HepG2 (cell line): ENCODE measurements around the gene ZBTB7C. TPM values are rescaled to one million over a fixed set of nuclear protein-coding genes. Genes with fewer than 3 reads are reported as not detected.
A peak's percentile ranks its signal among the peaks of the same experiment; 100 is the strongest.

Source experiments
- AKNA ChIP-seq: sonication (generic); formaldehyde crosslinking; IDR thresholded peaks from 2 replicates; pipeline ENCODE4 v1.4.0; 2020; ENCODE audit warnings: missing genetic modification reagents, borderline replicate concordance
- ARID5B ChIP-seq: IDR thresholded peaks from 2 replicates; pipeline ENCODE4 v1.4.0; 2020; ENCODE audit warnings: mild to moderate bottlenecking, missing genetic modification reagents
- FOXA3 ChIP-seq: IDR thresholded peaks from 2 replicates; pipeline ENCODE4 v1.6.1; 2016; ENCODE audit warnings: missing genetic modification reagents, missing compliant biosample characterization
- GATA4 ChIP-seq: sonication (generic); IDR thresholded peaks from 2 replicates; pipeline ENCODE4 v1.6.1; 2016; ENCODE audit warnings: antibody characterized with exemption, low read depth, borderline replicate concordance
- HINFP ChIP-seq: sonication (generic); formaldehyde crosslinking; IDR thresholded peaks from 2 replicates; pipeline ENCODE4 v1.4.0; 2020; ENCODE audit warnings: low read depth, mild to moderate bottlenecking, missing genetic modification reagents
- KLF16 ChIP-seq, 2 experiments: sonication (generic) in 1 of 2; formaldehyde crosslinking in 1 of 2; IDR thresholded peaks; 2 replicates each; pipeline versions ENCODE4 v1.6.1 to v1.8.0; 2016 to 2023; ENCODE audit warnings: missing genetic modification reagents in 2 of 2, missing compliant biosample characterization in 1 of 2
- MLX ChIP-seq: IDR thresholded peaks from 2 replicates; pipeline ENCODE4 v1.6.1; 2016
- PITX1 ChIP-seq: sonication (generic); formaldehyde crosslinking; IDR thresholded peaks from 2 replicates; pipeline ENCODE4 v1.5.1; 2020; ENCODE audit warnings: mild to moderate bottlenecking, missing genetic modification reagents
- SP4 ChIP-seq: sonication (generic); formaldehyde crosslinking; IDR thresholded peaks from 2 replicates; pipeline ENCODE4 v1.8.1; 2023; ENCODE audit warnings: mild to moderate bottlenecking, missing genetic modification reagents
- TFAP4 ChIP-seq: sonication (generic); IDR thresholded peaks from 2 replicates; pipeline ENCODE4 v1.6.1; 2016; ENCODE audit warnings: low read depth, borderline replicate concordance
- ZBTB25 ChIP-seq: IDR thresholded peaks from 2 replicates; pipeline ENCODE4 v1.6.1; 2018; ENCODE audit warnings: missing genetic modification reagents
- ZNF264 ChIP-seq: sonication (generic); formaldehyde crosslinking; IDR thresholded peaks from 2 replicates; pipeline ENCODE4 v1.4.0; 2020; ENCODE audit warnings: missing genetic modification reagents
- ZNF337 ChIP-seq: sonication (generic); formaldehyde crosslinking; IDR thresholded peaks from 2 replicates; pipeline ENCODE4 v1.5.1; 2020; ENCODE audit warnings: missing genetic modification reagents, low read depth, mild to moderate bottlenecking, borderline replicate concordance
- ZNF577 ChIP-seq: sonication (generic); formaldehyde crosslinking; IDR thresholded peaks from 2 replicates; pipeline ENCODE4 v1.4.0; 2020; ENCODE audit warnings: mild to moderate bottlenecking, low read depth, missing genetic modification reagents, borderline replicate concordance
- ZNF615 ChIP-seq: sonication (generic); formaldehyde crosslinking; IDR thresholded peaks from 2 replicates; pipeline ENCODE4 v1.5.0; 2020; ENCODE audit warnings: mild to moderate bottlenecking, missing genetic modification reagents, borderline replicate concordance
- polyA plus RNA-seq, 8 experiments: library from polyadenylated mRNA; depleted of rRNA in 3 of 8; stranded (reverse) in 7 of 8; unstranded in 1 of 8; fragments of >200 nt; fragmentation: Illumina TruSeq in 4 of 8; extraction: Trizol in 4 of 8; gene quantifications; 2 replicates each; pipeline versions ENCODE4 v1.2.1 to v1.2.3, GENCODE V29; 2011 to 2016; ENCODE audit warnings: low read depth in 4 of 8, missing spikeins in 1 of 8, mixed read lengths in 1 of 8; ENCODE audit not compliant: insufficient read depth in 1 of 8
- total RNA-seq, 5 experiments: library from RNA; depleted of rRNA; stranded (reverse); fragments of >200 nt; fragmentation: Illumina TruSeq; extraction: Trizol; gene quantifications; 2 replicates each; pipeline ENCODE4 v1.2.3, GENCODE V29; 2016; ENCODE audit warnings: low read depth in 1 of 5

ZBTB7C gene
- total and polyA plus RNA-seq, 2 of the 13 experiments (the other 11 are each of a cell fraction or from before 2014, with no cell fraction given): 0.01 to 0.04 TPM

- TF ChIP-seq AKNA: no peak
- no peak for TF ChIP-seq ZNF577 (CRISPR knock-in tag)
- TF ChIP-seq PITX1 (CRISPR knock-in tag): peak; percentile 62; the same call in 1 of the 2 replicates
- no peak for TF ChIP-seq HINFP (CRISPR knock-in tag)
- TF ChIP-seq ZNF615 (CRISPR knock-in tag): no peak
- no peak for TF ChIP-seq KLF16 (CRISPR knock-in tag; IDR thresholded peaks at IDR 0.05)
- TF ChIP-seq ZBTB25 (CRISPR knock-in tag): no peak
- TF ChIP-seq MLX (CRISPR knock-in tag): peak; percentile 29; the same call in 1 of the 2 replicates
- TF ChIP-seq GATA4: 0 out of 2 replicates have a peak, but pooled peaks have one; percentile 38
- TF ChIP-seq FOXA3: no peak; the same call in 1 of the 2 replicates
- TF ChIP-seq ZNF264 (CRISPR knock-in tag): peak; percentile 44; the same call in 1 of the 2 replicates
- peak; percentile 34; the same call in 1 of the 2 replicates for TF ChIP-seq ARID5B (CRISPR knock-in tag)
- TF ChIP-seq ZNF337: no peak
- no peak for TF ChIP-seq SP4 (CRISPR knock-in tag)
- TF ChIP-seq TFAP4: no peak
Observed at GRCh38 chr18:48167897-48168253, 241.3 kb downstream of the ZBTB7C start (continued).
